Activated CD8-positive, alpha-beta memory T cell treated with anti-CD3 and anti-CD28 coated beads, Interleukin-2, amount 10 ng/mL, durations not matched to agents 7 days and 5 days (primary cell): ENCODE results near the gene EYA2. TPM values are rescaled to one million over a fixed set of nuclear protein-coding genes. Genes with fewer than 3 reads are reported as not detected.

Experiments used
- ATAC-seq: fragments of 150-1000 bp; cut with Tn5 transposase; one replicate; pipeline ENCODE4 v1.10.0; 2021; ENCODE audit warnings: moderate library complexity
- CTCF ChIA-PET: fragments of 350-600 bp; sonication (Branson Sonifier 250); formaldehyde crosslinking; loops from one replicate; lab custom pipeline; 2021; ENCODE audit warnings: antibody characterized with exemption; lab: Charles Lee
- DNase-seq: peaks from one replicate; pipeline ENCODE4 v3.0.0-alpha.2; 2020
- H3K27ac Mint-ChIP-seq: one replicate; pipeline ENCODE4 v1.8.0; 2021; ENCODE audit warnings: mild to moderate bottlenecking, mixed read lengths
- H3K27me3 Mint-ChIP-seq: one replicate; pipeline ENCODE4 v1.8.0; 2021; ENCODE audit warnings: mixed read lengths
- H3K36me3 Mint-ChIP-seq: one replicate; pipeline ENCODE4 v1.8.0; 2021; ENCODE audit warnings: mild to moderate bottlenecking, mixed read lengths
- H3K4me1 Mint-ChIP-seq: one replicate; pipeline ENCODE4 v1.8.0; 2021; ENCODE audit warnings: mixed read lengths
- H3K4me3 Mint-ChIP-seq: one replicate; pipeline ENCODE4 v1.8.0; 2021; ENCODE audit warnings: mild to moderate bottlenecking, moderate library complexity, mixed read lengths
- H3K9me3 Mint-ChIP-seq: one replicate; pipeline ENCODE4 v1.8.0; 2022; ENCODE audit warnings: low read depth, mixed read lengths
- total RNA-seq, 2 experiments: library from RNA; stranded (reverse); gene quantifications; one replicate each; pipeline ENCODE4 v1.2.3, GENCODE V29; 2021

Gene EYA2, protein sequence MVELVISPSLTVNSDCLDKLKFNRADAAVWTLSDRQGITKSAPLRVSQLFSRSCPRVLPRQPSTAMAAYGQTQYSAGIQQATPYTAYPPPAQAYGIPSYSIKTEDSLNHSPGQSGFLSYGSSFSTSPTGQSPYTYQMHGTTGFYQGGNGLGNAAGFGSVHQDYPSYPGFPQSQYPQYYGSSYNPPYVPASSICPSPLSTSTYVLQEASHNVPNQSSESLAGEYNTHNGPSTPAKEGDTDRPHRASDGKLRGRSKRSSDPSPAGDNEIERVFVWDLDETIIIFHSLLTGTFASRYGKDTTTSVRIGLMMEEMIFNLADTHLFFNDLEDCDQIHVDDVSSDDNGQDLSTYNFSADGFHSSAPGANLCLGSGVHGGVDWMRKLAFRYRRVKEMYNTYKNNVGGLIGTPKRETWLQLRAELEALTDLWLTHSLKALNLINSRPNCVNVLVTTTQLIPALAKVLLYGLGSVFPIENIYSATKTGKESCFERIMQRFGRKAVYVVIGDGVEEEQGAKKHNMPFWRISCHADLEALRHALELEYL
- total RNA-seq, result not detected

DNA sequence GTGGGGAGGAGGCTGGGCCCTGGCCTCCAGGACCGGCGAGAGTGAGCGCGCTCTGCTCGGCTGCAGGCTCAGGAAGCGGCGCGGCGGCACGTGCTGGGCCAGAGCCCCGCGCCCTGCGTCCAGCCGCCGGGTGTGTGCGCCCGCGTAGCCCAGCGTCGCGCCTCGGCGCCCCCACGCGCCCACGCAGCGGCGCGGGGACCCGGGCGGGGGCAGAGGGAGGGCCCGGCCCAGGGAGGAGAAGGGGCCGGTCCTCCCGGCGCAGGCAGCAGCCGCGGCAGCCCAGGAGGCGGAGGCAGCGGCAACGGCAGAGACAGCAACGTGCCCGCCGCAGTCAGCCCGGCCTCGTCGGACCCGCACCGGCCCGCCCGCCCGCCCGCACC is at the start of gene EYA2:
Gene EYA2, plus strand, starts transcription at position 265 of the 380 bp plus-strand sequence. CDS start 95,168 bp downstream, outside the sequence.
- CTCF ChIA-PET, result no interaction called here
- no peaks in the 10 kb centered on the region for H3K9me3 Mint-ChIP-seq
- H3K27me3 Mint-ChIP-seq, result peaks cover 76% of the 10 kb centered on the region
- no peak for ATAC-seq
- H3K4me3 Mint-ChIP-seq, result no peak within 1 kb of the TSS
- H3K27ac Mint-ChIP-seq, result no peak within 1 kb of the TSS
- peaks cover 2% of the 10 kb centered on the region for H3K36me3 Mint-ChIP-seq
- no peaks in the 10 kb centered on the region for H3K4me1 Mint-ChIP-seq
- no peak for DNase-seq

DNA sequence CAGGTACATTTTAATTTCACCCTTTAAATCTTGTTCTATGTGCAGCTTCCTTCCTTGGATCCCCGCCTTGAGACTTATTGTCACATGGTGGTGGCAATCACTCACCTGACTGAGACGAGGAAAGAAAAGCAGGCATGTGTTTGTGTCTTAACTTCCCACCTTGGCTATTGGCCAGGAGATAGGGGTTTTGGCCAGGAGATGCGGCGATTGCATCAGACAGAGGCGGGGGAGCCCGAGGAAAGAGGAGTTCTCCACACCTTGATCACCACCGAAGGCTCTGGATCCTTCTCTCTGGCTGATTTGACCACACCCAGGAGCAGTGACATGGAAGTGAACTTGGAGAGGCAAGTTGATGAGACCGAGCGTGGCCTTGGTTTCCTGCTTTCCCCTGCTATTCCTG is 49.7 kb upstream of the EYA2 start:
- no peak overlapping the region for H3K4me3 Mint-ChIP-seq

DNA sequence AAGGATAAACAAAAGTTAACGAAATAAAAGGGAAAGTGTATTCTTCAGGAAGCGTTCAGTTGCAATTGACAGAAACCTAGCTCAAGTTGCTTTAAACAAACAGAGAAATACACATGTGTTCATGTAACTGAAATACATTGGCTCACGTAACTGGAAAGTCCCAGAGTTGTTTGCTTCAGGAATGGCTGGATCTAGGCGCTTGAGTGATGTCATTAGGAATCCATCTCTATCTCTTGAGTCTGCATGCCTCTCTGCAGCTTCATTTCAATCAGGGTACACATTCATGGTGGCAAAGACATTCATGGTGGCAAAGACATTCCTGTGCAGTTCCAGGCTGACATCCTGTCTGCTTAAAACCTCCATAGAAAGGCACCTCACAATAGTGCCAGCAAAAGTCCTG is 45.4 kb upstream of the EYA2 start:
- no peak overlapping the region for H3K27ac Mint-ChIP-seq
- CTCF ChIA-PET, result no interaction called here
- H3K9me3 Mint-ChIP-seq, result no peaks in the 10 kb centered on the region
- H3K36me3 Mint-ChIP-seq, result no peaks in the 10 kb centered on the region
- H3K27me3 Mint-ChIP-seq, result peaks cover 4% of the 10 kb centered on the region
- DNase-seq (no peak), ATAC-seq (no peak)
- H3K4me1 Mint-ChIP-seq, result no peaks in the 10 kb centered on the region
- H3K4me3 Mint-ChIP-seq, result no peak overlapping the region

More for the DNA sequence above, 49.7 kb upstream of the EYA2 start:
- ATAC-seq (no peak), DNase-seq (no peak)
- H3K27ac Mint-ChIP-seq, result no peak overlapping the region
- no peaks in the 10 kb centered on the region for H3K36me3 Mint-ChIP-seq
- peaks cover under 1% of the 10 kb centered on the region for H3K4me1 Mint-ChIP-seq
- CTCF ChIA-PET, result no interaction called here
- H3K9me3 Mint-ChIP-seq, result no peaks in the 10 kb centered on the region
- H3K27me3 Mint-ChIP-seq, result peaks cover 15% of the 10 kb centered on the region

DNA sequence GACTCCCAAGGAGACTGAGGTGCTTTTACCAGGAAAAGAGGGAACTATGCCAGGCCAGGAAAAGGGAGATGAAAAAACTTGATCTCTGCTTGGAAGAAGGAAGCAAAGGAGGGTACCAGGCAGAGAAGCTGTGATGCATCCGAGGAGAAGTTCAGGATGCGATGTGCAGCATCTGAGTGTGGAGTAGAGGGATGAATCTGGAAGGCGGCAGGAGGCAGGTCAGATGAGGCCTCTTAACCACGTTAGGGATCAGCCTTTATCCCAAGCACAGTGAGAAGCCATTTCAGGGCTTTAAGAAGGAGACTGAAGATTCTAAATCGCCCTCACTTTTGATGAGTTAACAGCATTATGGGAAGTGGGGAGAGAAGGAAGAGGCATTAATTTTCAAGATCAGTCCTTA is 44.9 kb upstream of the EYA2 start:
- H3K4me3 Mint-ChIP-seq, result no peak overlapping the region
- ATAC-seq (no peak), DNase-seq (no peak)
- no peaks in the 10 kb centered on the region for H3K4me1 Mint-ChIP-seq
- no peaks in the 10 kb centered on the region for H3K9me3 Mint-ChIP-seq
- H3K27ac Mint-ChIP-seq, result no peak overlapping the region
- CTCF ChIA-PET, result no interaction called here
- H3K27me3 Mint-ChIP-seq, result peaks cover 4% of the 10 kb centered on the region
- no peaks in the 10 kb centered on the region for H3K36me3 Mint-ChIP-seq

DNA sequence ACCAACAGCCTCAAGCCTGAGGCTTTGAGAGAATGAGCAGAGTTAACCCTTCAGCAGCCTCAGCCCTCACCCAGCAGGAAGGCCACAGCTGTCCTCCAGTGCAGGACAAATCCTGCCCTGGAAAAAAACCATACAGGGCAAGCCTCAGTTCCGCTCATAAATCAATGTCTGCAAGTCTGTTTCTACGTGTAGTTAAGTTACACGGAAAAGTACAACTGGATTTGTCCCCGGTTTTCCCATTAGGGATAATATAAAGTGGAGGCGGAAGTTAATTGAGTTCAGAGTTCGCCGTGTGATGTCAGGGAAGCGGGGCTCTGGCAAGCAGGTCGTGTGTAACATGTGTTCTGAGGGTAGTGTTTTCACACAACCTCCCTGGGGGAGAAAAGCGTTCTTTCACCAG is 44.2 kb upstream of the EYA2 start:
- H3K9me3 Mint-ChIP-seq, result no peaks in the 10 kb centered on the region
- ATAC-seq, result no peak
- CTCF ChIA-PET, result no interaction called here

DNA sequence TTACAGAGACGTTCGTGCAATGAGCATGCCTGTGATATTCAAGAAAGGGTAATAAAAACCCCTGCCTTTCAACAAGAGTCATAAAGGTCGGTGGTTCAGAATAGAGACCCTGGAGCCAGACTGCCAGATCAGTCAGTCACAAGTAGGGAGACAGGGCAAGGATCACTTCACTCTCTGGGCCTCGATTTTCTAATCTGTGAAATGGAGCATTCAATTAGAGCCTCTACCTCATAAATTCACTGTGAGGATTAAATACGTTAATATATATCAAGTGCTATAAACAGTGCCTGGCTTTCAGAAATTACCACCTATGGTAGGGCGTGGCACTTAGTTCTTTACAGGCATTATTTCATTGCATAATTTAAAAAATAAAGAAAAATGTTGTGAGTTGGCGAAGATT is 43.7 kb upstream of the EYA2 start:
- DNase-seq (no peak), ATAC-seq (no peak)
- H3K27me3 Mint-ChIP-seq, result peaks cover 4% of the 10 kb centered on the region
- CTCF ChIA-PET, result no interaction called here
- H3K27ac Mint-ChIP-seq, result no peak overlapping the region
- H3K4me3 Mint-ChIP-seq, result no peak overlapping the region
- H3K4me1 Mint-ChIP-seq, result no peaks in the 10 kb centered on the region
- H3K9me3 Mint-ChIP-seq, result no peaks in the 10 kb centered on the region
- H3K36me3 Mint-ChIP-seq, result no peaks in the 10 kb centered on the region

More for the DNA sequence above, 44.2 kb upstream of the EYA2 start:
- Mint-ChIP-seq H3K27ac (no peak overlapping the region), H3K4me3 (no peak overlapping the region), H3K27me3 (peaks cover 4% of the 10 kb centered on the region), H3K36me3 (no peaks in the 10 kb centered on the region), H3K4me1 (no peaks in the 10 kb centered on the region)
- no peak for DNase-seq

DNA sequence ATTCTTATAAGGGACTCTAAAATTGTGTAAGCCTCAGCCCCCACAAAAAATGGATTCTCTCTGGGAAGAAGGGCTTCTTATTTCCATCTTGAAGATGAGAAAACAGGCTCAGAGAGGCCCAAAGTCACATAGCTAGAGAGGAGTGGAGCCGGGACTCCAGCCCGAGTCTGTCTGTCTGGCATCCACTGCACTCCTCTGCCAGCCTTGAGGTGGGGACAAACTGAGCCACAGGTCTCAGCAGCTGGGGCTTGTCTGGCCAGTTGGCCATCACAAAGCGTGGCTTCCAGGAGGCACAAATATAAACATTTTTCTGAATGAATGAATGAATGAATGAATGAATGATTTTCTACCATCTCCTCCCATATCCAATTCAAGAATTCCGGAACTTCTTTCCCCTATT is 42.9 kb upstream of the EYA2 start:
- H3K36me3 Mint-ChIP-seq, result no peaks in the 10 kb centered on the region
- H3K4me3 Mint-ChIP-seq, result no peak overlapping the region
- H3K4me1 Mint-ChIP-seq, result no peaks in the 10 kb centered on the region
- CTCF ChIA-PET, result no interaction called here
- H3K27ac Mint-ChIP-seq, result no peak overlapping the region
- H3K9me3 Mint-ChIP-seq, result no peaks in the 10 kb centered on the region
- peaks cover 4% of the 10 kb centered on the region for H3K27me3 Mint-ChIP-seq
- DNase-seq (no peak), ATAC-seq (no peak)

DNA sequence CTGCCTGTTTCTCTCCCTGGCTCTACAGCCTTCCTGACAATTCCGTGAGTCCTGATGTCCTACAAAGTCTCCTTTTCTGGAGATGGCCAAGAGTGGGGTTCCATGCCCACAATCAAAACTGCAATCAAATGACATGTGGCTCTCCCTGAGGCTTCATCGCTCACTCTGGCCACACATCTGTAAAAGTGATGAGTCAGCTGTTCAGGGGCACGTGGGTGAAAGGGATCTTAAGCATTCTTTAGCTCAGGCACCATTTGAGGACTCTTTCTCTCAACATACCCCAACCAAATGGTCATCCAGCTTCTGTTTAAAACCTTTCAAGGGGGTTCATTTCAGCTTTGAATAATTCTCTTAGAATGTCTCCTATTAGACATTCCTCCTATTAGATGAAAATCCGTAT is 42.3 kb upstream of the EYA2 start:
- Mint-ChIP-seq H3K36me3 (no peaks in the 10 kb centered on the region), H3K4me3 (no peak overlapping the region), H3K27me3 (peaks cover 8% of the 10 kb centered on the region), H3K9me3 (no peaks in the 10 kb centered on the region), H3K27ac (no peak overlapping the region), H3K4me1 (no peaks in the 10 kb centered on the region)
- CTCF ChIA-PET, result no interaction called here
- ATAC-seq (no peak), DNase-seq (no peak)

DNA sequence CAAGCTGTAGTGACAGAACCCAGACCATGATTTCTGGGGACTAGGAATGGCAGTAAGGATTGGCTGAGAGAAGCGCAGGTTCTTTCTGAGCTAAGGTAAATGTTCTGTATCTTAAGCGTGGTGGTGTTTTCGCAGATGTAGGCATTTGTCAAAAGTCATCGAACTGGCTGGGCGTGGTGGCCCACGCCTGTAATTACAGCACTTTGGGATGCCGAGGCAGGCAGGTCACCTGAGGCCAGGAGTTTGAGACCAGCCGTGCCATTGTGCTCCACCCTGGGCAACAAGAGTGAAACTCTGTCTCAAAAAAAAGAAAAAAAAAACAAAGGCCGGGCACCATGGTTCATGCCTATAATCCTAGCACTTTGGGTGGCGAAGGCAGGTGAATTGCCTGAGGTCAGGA is 40.7 kb upstream of the EYA2 start:
- H3K9me3 Mint-ChIP-seq, result no peaks in the 10 kb centered on the region
- ATAC-seq, result no peak

DNA sequence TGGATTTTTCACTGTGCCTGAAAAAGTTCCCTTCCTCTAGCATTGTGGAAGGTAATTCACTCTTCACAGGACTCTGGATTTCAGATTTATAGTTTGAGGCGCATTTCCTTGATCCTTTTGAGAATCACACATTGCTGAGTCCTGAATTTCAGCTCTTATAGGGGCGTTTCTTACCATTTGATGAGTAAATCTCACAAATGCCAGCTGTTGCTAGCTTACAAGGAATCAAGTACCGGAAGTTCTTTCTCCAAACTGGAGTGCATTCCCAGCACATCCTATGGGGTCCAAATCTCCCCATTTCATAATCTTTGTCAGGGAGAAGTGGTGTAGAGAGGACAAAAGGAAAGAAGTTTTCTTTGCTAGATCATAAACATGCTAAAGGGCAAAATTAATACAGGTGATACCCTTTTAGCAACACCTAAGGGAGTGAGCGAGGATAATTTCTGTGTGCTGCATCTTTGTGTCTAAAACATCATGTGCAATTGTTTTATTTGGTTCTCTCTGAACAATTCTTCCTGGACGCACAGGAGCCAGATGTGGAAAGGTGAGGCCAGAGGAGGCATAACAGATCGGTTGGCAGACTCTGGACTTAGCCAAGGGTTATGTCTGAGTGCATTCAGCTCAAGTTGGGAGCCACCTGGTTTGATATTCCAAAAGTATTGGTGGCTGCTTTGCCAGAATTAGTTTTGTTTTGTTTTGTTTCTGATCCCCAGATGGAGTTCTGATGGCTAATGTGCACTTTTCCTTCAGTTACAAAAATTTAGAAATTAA is 37.4 kb upstream of the EYA2 start:
- no peaks in the 10 kb centered on the region for H3K4me1 Mint-ChIP-seq
- no peaks in the 10 kb centered on the region for H3K9me3 Mint-ChIP-seq
- no peak overlapping the region for H3K4me3 Mint-ChIP-seq
- CTCF ChIA-PET, result no interaction called here
- no peak overlapping the region for H3K27ac Mint-ChIP-seq
- no peaks in the 10 kb centered on the region for H3K36me3 Mint-ChIP-seq
- DNase-seq (no peak), ATAC-seq (no peak)
- H3K27me3 Mint-ChIP-seq, result peaks cover 21% of the 10 kb centered on the region

More for the DNA sequence above, 40.7 kb upstream of the EYA2 start:
- no peaks in the 10 kb centered on the region for H3K4me1 Mint-ChIP-seq
- no peak overlapping the region for H3K27ac Mint-ChIP-seq
- H3K36me3 Mint-ChIP-seq, result no peaks in the 10 kb centered on the region
- CTCF ChIA-PET, result no interaction called here
- peaks cover 9% of the 10 kb centered on the region for H3K27me3 Mint-ChIP-seq
- no peak for DNase-seq
- no peak overlapping the region for H3K4me3 Mint-ChIP-seq

DNA sequence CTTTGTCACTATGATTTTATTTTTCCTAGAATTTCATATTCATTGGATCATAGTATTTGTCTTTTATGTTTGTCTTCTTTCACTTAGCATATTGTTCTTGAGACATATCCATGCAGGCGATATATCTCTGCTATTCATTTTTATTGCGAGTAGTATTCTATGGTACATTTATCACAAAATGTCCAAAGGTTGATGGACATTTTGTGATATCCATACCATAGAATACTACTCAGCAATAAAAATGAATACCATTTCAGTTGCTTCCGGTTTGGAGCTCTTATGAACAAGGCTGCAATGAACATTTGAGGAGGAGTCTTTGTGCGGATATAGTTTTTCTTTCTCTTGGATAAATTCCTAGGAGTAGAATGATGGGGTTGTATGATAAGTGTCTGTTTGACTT is 28.8 kb upstream of the EYA2 start:
- no peaks in the 10 kb centered on the region for H3K36me3 Mint-ChIP-seq
- no peak for ATAC-seq
- peaks cover 37% of the 10 kb centered on the region for H3K27me3 Mint-ChIP-seq
- H3K27ac Mint-ChIP-seq, result no peak overlapping the region
- H3K4me3 Mint-ChIP-seq, result no peak overlapping the region
- H3K9me3 Mint-ChIP-seq, result peaks cover 5% of the 10 kb centered on the region
- no peaks in the 10 kb centered on the region for H3K4me1 Mint-ChIP-seq
- no peak for DNase-seq
- CTCF ChIA-PET, result no interaction called here

DNA sequence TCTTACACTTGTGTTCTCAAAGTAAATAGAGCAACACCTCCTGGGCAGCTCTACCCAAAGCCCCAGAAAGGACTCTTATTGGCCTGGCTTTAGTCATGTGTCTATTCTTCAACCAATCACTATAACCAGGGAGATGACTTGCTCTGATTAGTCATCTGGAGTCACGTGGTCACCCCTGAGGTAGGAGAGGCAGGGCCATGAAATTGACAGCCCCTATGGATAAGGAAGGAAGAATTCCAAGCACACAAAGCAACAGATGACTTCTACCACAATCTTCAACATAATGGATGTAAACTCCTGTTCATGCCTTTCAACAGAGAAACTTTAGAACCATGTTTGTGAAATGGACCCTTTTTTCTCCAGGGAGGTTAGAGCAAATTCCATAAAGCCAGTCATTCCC is 24.6 kb upstream of the EYA2 start:
- H3K27me3 Mint-ChIP-seq, result peaks cover 21% of the 10 kb centered on the region
- CTCF ChIA-PET, result no interaction called here
- DNase-seq (no peak), ATAC-seq (no peak)
- no peaks in the 10 kb centered on the region for H3K36me3 Mint-ChIP-seq
- peaks cover 5% of the 10 kb centered on the region for H3K9me3 Mint-ChIP-seq
- H3K27ac Mint-ChIP-seq, result no peak overlapping the region
- H3K4me1 Mint-ChIP-seq, result no peaks in the 10 kb centered on the region
- no peak overlapping the region for H3K4me3 Mint-ChIP-seq

DNA sequence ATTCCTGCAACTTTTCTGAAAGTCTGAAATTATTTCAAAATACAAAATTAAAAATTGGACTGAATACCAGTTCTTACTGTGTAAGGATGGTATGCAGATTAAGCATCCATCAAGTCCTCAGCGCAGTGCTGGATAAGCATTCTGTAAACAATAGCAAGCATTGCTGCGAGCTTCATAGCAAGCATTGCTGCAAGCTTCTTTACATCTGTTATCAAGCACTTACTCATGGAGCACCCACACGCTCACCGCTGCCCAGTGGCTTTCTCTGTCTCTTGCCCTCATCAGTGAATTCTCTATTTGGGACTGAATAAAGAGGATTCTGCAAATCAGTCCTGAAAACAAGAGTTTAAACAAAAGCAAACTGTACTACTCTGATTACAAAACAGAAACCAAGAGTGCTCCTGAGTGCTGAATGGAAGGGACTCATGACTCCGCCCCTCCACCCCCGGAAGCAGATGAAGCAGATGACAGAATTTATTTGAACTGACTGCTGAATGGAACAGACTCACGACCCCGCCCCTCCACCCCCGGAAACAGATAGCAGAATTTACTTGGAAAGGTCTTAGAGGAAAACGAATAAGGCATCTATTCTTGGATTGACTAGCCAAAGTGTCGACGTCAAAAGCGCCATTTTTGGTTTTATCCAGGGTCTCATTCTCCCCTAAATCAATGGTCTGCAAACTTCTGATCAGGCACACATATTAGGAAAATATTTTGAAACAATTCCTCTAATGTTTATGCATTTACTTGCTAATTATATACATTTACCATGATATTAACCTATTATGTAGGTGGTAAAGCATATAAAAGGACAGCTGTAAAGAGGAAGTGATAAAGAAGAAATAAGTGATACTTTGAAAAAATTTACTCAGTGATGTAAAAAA is 22.1 kb upstream of the EYA2 start:
- CTCF ChIA-PET, result no interaction called here

More for the DNA sequence above, 22.1 kb upstream of the EYA2 start:
- Mint-ChIP-seq H3K27me3 (peaks cover 24% of the 10 kb centered on the region), H3K4me3 (no peak overlapping the region), H3K36me3 (no peaks in the 10 kb centered on the region), H3K27ac (no peak overlapping the region), H3K4me1 (no peaks in the 10 kb centered on the region), H3K9me3 (peaks cover 5% of the 10 kb centered on the region)
- ATAC-seq (no peak), DNase-seq (no peak)
